IMR-90 (cell line): ENCODE measurements around the gene CMTM8. TPM values are rescaled to one million over a fixed set of nuclear protein-coding genes. Genes with fewer than 3 reads are reported as not detected.

Experiments
- ATAC-seq: fragments of 200-7000 bp; cut with Tn5 transposase; 2 replicates; pipeline ENCODE4 v1.9.1; 2020; ENCODE audit warnings: low read depth, mild to moderate bottlenecking, moderate library complexity
- BruUV-seq: library from RNA; stranded (reverse); fragments of 400-500 nt; replicated peaks from 2 replicates; lab custom pipeline; 2021; lab: Mats Ljungman, UMichigan
- CTCF ChIA-PET: fragments of 300-600 bp; formaldehyde crosslinking; extraction: SDS; loops from one replicate; lab custom pipeline; 2021; ENCODE audit warnings: antibody characterized with exemption; lab: Yijun Ruan, JAX
- POLR2A ChIA-PET: fragments of 300-600 bp; sonication (Branson Sonifier 250); formaldehyde crosslinking; loops from one replicate; lab custom pipeline; 2022; ENCODE audit warnings: antibody characterized with exemption; ENCODE audit not compliant: unreplicated experiment; lab: Charles Lee
- DNase-seq: peaks from one replicate; pipeline ENCODE4 v3.0.0; 2013
- H2AFZ ChIP-seq: replicated peaks from 2 replicates; pipeline ENCODE3; 2013; ENCODE audit warnings: low read length, mild to moderate bottlenecking; ENCODE audit not compliant: poor library complexity
- H2AK5ac ChIP-seq: 2 replicates; pipeline ENCODE4 v1.6.1; 2013; ENCODE audit warnings: low read depth, low read length, inconsistent platforms
- H2AK9ac ChIP-seq: replicated peaks from 2 replicates; pipeline ENCODE3; 2013; ENCODE audit warnings: mild to moderate bottlenecking, low read depth, low read length, moderate library complexity; ENCODE audit not compliant: poor library complexity
- H2BK120ac ChIP-seq: 2 replicates; pipeline ENCODE4 v1.6.1; 2013; ENCODE audit warnings: low read depth, low read length, inconsistent platforms
- H2BK15ac ChIP-seq: 3 replicates; pipeline ENCODE4 v1.6.1; 2013; ENCODE audit warnings: low read depth, low read length, inconsistent platforms
- H2BK20ac ChIP-seq: 2 replicates; pipeline ENCODE4 v1.6.1; 2013; ENCODE audit warnings: low read depth, mild to moderate bottlenecking, inconsistent platforms, low read length, moderate library complexity
- H2BK5ac ChIP-seq: 2 replicates; pipeline ENCODE4 v1.6.1; 2013; ENCODE audit warnings: mild to moderate bottlenecking, low read depth, low read length, inconsistent platforms; ENCODE audit not compliant: poor library complexity, severe bottlenecking
- H3K14ac ChIP-seq: replicated peaks from 2 replicates; pipeline ENCODE4 v1.6.1; 2013; ENCODE audit warnings: low read depth, low read length, inconsistent platforms
- H3K18ac ChIP-seq: 2 replicates; pipeline ENCODE4 v1.6.1; 2013; ENCODE audit warnings: low read depth, low read length, control low read depth
- H3K23ac ChIP-seq: 2 replicates; pipeline ENCODE4 v1.6.1; 2013; ENCODE audit warnings: low read depth, low read length, inconsistent platforms
- H3K27ac ChIP-seq: 2 replicates; pipeline ENCODE4 v1.5.1; 2013; ENCODE audit warnings: mild to moderate bottlenecking, control low read depth, low read length; ENCODE audit not compliant: insufficient read depth
- H3K27me3 ChIP-seq: 2 replicates; pipeline ENCODE4 v1.6.1; 2013; ENCODE audit warnings: low read length; ENCODE audit not compliant: control insufficient read depth, insufficient read depth
- H3K36me3 ChIP-seq: 2 replicates; pipeline ENCODE4 v1.6.1; 2013; ENCODE audit warnings: low read length, mixed read lengths; ENCODE audit not compliant: control insufficient read depth, insufficient read depth
- H3K4ac ChIP-seq: 2 replicates; pipeline ENCODE4 v1.6.1; 2013; ENCODE audit warnings: low read depth, low read length, inconsistent platforms
- H3K4me1 ChIP-seq: 2 replicates; pipeline ENCODE4 v1.6.1; 2013; ENCODE audit warnings: low read length, mixed read lengths; ENCODE audit not compliant: control insufficient read depth, insufficient read depth
- H3K4me2 ChIP-seq: 2 replicates; pipeline ENCODE4 v1.6.1; 2013; ENCODE audit warnings: low read depth, mild to moderate bottlenecking, control low read depth, low read length, moderate library complexity
- H3K4me3 ChIP-seq: 2 replicates; pipeline ENCODE4 v1.5.1; 2013; ENCODE audit warnings: low read depth, mild to moderate bottlenecking, control low read depth, low read length, moderate library complexity; ENCODE audit not compliant: insufficient read depth
- H3K56ac ChIP-seq: 2 replicates; pipeline ENCODE4 v1.6.1; 2013; ENCODE audit warnings: low read length, inconsistent platforms; ENCODE audit not compliant: insufficient read depth; ENCODE audit errors: extremely low read depth
- H3K79me1 ChIP-seq, 2 experiments: 2 replicates each; pipeline ENCODE4 v1.6.1; 2013; ENCODE audit warnings: low read length in 2 of 2, inconsistent platforms in 1 of 2, low read depth in 1 of 2
- H3K9ac ChIP-seq: 2 replicates; pipeline ENCODE4 v1.6.1; 2013; ENCODE audit warnings: low read depth, low read length, control low read depth
- H3K9me1 ChIP-seq: 2 replicates; pipeline ENCODE4 v1.6.1; 2013; ENCODE audit warnings: low read length, inconsistent platforms; ENCODE audit not compliant: insufficient read depth
- H3K9me3 ChIP-seq: 2 replicates; pipeline ENCODE4 v1.6.1; 2013; ENCODE audit warnings: low read length; ENCODE audit not compliant: control insufficient read depth, insufficient read depth
- H4K20me1 ChIP-seq: 2 replicates; pipeline ENCODE4 v1.6.1; 2013; ENCODE audit warnings: low read length, inconsistent platforms; ENCODE audit not compliant: insufficient read depth
- H4K5ac ChIP-seq: 2 replicates; pipeline ENCODE4 v1.6.1; 2013; ENCODE audit warnings: mild to moderate bottlenecking, low read depth, low read length, control low read depth
- H4K8ac ChIP-seq, 2 experiments: 2 replicates each; pipeline ENCODE4 v1.6.1; 2013; ENCODE audit warnings: low read depth in 2 of 2, low read length in 2 of 2, control low read depth in 1 of 2, inconsistent platforms in 1 of 2
- H4K91ac ChIP-seq: 2 replicates; pipeline ENCODE4 v1.6.1; 2013; ENCODE audit warnings: low read depth, low read length, inconsistent platforms; ENCODE audit not compliant: insufficient read depth
- BHLHE40 ChIP-seq: fragments of 150-350 bp; IDR thresholded peaks from 2 replicates; pipeline ENCODE4 v1.6.1; 2016; ENCODE audit warnings: mild to moderate bottlenecking, low read depth, low read length
- CEBPB ChIP-seq: IDR thresholded peaks from 2 replicates; pipeline ENCODE4 v1.6.1; 2012; ENCODE audit warnings: low read depth, low read length, improper control_type of control experiment
- CHD1 ChIP-seq: IDR thresholded peaks from 2 replicates; pipeline ENCODE4 v1.6.1; 2012; ENCODE audit warnings: low read depth, low read length, improper control_type of control experiment
- FOS ChIP-seq: fragments of 150-350 bp; IDR thresholded peaks from 2 replicates; pipeline ENCODE4 v1.6.1; 2016; ENCODE audit warnings: low read depth, low read length
- MAFK ChIP-seq: IDR thresholded peaks from 2 replicates; pipeline ENCODE4 v1.6.1; 2012; ENCODE audit warnings: low read depth, low read length, improper control_type of control experiment
- MAZ ChIP-seq: IDR thresholded peaks from 2 replicates; pipeline ENCODE4 v1.6.1; 2012; ENCODE audit warnings: low read depth, mild to moderate bottlenecking, low read length, improper control_type of control experiment, moderate library complexity, borderline replicate concordance
- MXI1 ChIP-seq: IDR thresholded peaks from 2 replicates; pipeline ENCODE4 v1.6.1; 2012; ENCODE audit warnings: low read depth, mild to moderate bottlenecking, low read length, moderate library complexity, borderline replicate concordance
- NFE2L2 ChIP-seq: fragments of 150-350 bp; IDR thresholded peaks from 2 replicates; pipeline ENCODE4 v1.6.1; 2016; ENCODE audit warnings: low read depth, mild to moderate bottlenecking, low read length
- POLR2A ChIP-seq: IDR thresholded peaks from 2 replicates; pipeline ENCODE4 v1.6.1; 2012; ENCODE audit warnings: mild to moderate bottlenecking, low read depth, low read length
- RAD21 ChIP-seq: IDR thresholded peaks from 2 replicates; pipeline ENCODE4 v1.6.1; 2012; ENCODE audit warnings: low read length, improper control_type of control experiment
- RCOR1 ChIP-seq: IDR thresholded peaks from 2 replicates; pipeline ENCODE4 v1.6.1; 2012; ENCODE audit warnings: mild to moderate bottlenecking, low read length, improper control_type of control experiment; ENCODE audit not compliant: insufficient replicate concordance
- RFX5 ChIP-seq: IDR thresholded peaks from 2 replicates; pipeline ENCODE4 v1.8.0; 2012; ENCODE audit warnings: low read depth, mild to moderate bottlenecking, low read length, moderate library complexity
- SMC3 ChIP-seq: fragments of 150-350 bp; IDR thresholded peaks from 2 replicates; pipeline ENCODE4 v1.6.1; 2016; ENCODE audit warnings: low read depth, mild to moderate bottlenecking, antibody characterized with exemption, low read length, moderate library complexity
- WGBS, 2 experiments: methylation state at CpG; one replicate each; pipeline versions ENCODE4 v1.1.5 to v1.1.7; 2013; ENCODE audit warnings: missing lambda C conversion rate in 2 of 2; ENCODE audit not compliant: insufficient read length in 1 of 2; ENCODE audit errors: extremely low coverage in 2 of 2; 5-methylcytosine and 5-hydroxymethylcytosine counted together
- dilution Hi-C: fragments of 300-500 bp; cut with HindIII; formaldehyde crosslinking; loops from one replicate; pipeline ENCODE4 v1.14.3; 2018; ENCODE audit warnings: low sequenced_read_pairs; ENCODE audit not compliant: unreplicated experiment
- in situ Hi-C: fragments of 300-500 bp; cut with MboI; formaldehyde crosslinking; loops from 3 replicates; pipeline ENCODE4 v1.14.3; 2019; ENCODE audit warnings: low sequenced_read_pairs, inconsistent platforms, mixed read lengths
- intact Hi-C: fragments of 100-400 bp; cut with micrococcal nuclease; formaldehyde crosslinking; loops from 2 replicates; pipeline ENCODE4 v1.10.0; 2022
- polyA plus RNA-seq, 3 experiments: library from polyadenylated mRNA; depleted of rRNA; stranded (reverse); fragments of >200 nt; gene quantifications; 2 replicates each; pipeline ENCODE4 v1.2.3, GENCODE V29; 2012; ENCODE audit warnings: low replicate concordance in 1 of 3
- total RNA-seq: library from RNA; depleted of rRNA; stranded (reverse); fragments of >200 nt; gene quantifications from 2 replicates; pipeline ENCODE4 v1.2.3, GENCODE V29; 2012
- TF ChIP-seq, protein P1 (sequence below): conservative IDR thresholded peaks from 2 replicates; pipeline ENCODE4 v1.5.1; 2012; ENCODE audit warnings: mild to moderate bottlenecking, low read depth, low read length, improper control_type of control experiment
- TF ChIP-seq, protein P2 (sequence below): fragments of 150-350 bp; IDR thresholded peaks from 2 replicates; pipeline ENCODE4 v1.6.1; 2017; ENCODE audit warnings: mild to moderate bottlenecking, antibody characterized with exemption, low read length, low read depth
- TF ChIP-seq, protein P3 (sequence below): fragments of 150-350 bp; IDR thresholded peaks from 2 replicates; pipeline ENCODE4 v1.6.1; 2016; ENCODE audit warnings: low read depth, mild to moderate bottlenecking, low read length, moderate library complexity, borderline replicate concordance

CMTM8 gene
- total and polyA plus RNA-seq, 2 of the 4 experiments (the other 2 are of a cell fraction) = 0.15 TPM; not detected in 1

DNA sequence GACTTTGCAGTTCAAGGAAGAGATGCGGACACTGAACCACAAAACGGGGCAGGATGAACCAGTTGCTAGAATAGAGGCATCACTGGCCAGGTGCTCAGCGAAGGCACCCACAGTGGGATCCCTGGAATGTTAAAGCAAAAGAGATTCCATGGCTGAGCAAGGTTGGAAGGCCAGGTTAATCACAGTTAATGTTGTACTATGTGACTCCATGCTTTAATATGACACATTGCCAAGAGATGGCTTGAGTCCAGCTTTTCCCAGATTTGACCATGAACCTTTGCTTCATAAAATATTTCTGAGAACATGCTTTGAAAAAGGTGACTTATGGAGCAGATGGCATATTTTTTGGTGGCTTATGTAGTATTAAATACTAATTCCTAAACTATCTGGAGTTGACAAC is 77.0 kb downstream of the CMTM8 start:
- no peaks in the 10 kb centered on the region for H3K9me1 ChIP-seq
- H3K18ac ChIP-seq = no peak overlapping the region
- no peaks in the 10 kb centered on the region for H3K9me3 ChIP-seq
- H3K9ac ChIP-seq = no peak overlapping the region
- POLR2A ChIA-PET = no interaction called here
- H2BK120ac ChIP-seq = no peak overlapping the region
- H3K36me3 ChIP-seq = no peaks in the 10 kb centered on the region
- dilution Hi-C loops (no loop called here), intact Hi-C loops (no loop called here), in situ Hi-C loops (no loop called here)
- H2AK9ac ChIP-seq = no peak overlapping the region
- no peak overlapping the region for H3K4ac ChIP-seq
- DNase-seq (no peak), ATAC-seq (no peak)
- no peak overlapping the region for H4K5ac ChIP-seq
- no peak overlapping the region for H2BK20ac ChIP-seq
- H4K91ac ChIP-seq = no peak overlapping the region
- 89% methylated on average over 3 of the region's 3 CpGs; no CpG with 5 or more reads in 1 of the 2 experiments for WGBS, 2 experiments
- no peak overlapping the region for H2BK5ac ChIP-seq
- no peak overlapping the region for H3K14ac ChIP-seq
- no TSS peak for BruUV-seq
- no peak overlapping the region for H4K8ac ChIP-seq
- H3K56ac ChIP-seq = no peak overlapping the region
- TF ChIP-seq, protein P1, sequence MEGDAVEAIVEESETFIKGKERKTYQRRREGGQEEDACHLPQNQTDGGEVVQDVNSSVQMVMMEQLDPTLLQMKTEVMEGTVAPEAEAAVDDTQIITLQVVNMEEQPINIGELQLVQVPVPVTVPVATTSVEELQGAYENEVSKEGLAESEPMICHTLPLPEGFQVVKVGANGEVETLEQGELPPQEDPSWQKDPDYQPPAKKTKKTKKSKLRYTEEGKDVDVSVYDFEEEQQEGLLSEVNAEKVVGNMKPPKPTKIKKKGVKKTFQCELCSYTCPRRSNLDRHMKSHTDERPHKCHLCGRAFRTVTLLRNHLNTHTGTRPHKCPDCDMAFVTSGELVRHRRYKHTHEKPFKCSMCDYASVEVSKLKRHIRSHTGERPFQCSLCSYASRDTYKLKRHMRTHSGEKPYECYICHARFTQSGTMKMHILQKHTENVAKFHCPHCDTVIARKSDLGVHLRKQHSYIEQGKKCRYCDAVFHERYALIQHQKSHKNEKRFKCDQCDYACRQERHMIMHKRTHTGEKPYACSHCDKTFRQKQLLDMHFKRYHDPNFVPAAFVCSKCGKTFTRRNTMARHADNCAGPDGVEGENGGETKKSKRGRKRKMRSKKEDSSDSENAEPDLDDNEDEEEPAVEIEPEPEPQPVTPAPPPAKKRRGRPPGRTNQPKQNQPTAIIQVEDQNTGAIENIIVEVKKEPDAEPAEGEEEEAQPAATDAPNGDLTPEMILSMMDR = no peak
- TF ChIP-seq BHLHE40 (no peak), RAD21 (no peak), RCOR1 (no peak), CHD1 (no peak), NFE2L2 (no peak), RFX5 (no peak), POLR2A (no peak), SMC3 (no peak), MAZ (no peak), MXI1 (no peak), FOS (no peak), CEBPB (no peak), MAFK (no peak)
- TF ChIP-seq, protein P2, sequence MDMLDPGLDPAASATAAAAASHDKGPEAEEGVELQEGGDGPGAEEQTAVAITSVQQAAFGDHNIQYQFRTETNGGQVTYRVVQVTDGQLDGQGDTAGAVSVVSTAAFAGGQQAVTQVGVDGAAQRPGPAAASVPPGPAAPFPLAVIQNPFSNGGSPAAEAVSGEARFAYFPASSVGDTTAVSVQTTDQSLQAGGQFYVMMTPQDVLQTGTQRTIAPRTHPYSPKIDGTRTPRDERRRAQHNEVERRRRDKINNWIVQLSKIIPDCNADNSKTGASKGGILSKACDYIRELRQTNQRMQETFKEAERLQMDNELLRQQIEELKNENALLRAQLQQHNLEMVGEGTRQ = no peak
- TF ChIP-seq, protein P3, sequence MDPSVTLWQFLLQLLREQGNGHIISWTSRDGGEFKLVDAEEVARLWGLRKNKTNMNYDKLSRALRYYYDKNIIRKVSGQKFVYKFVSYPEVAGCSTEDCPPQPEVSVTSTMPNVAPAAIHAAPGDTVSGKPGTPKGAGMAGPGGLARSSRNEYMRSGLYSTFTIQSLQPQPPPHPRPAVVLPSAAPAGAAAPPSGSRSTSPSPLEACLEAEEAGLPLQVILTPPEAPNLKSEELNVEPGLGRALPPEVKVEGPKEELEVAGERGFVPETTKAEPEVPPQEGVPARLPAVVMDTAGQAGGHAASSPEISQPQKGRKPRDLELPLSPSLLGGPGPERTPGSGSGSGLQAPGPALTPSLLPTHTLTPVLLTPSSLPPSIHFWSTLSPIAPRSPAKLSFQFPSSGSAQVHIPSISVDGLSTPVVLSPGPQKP = no peak
- no peak overlapping the region for H3K4me3 ChIP-seq
- no peak overlapping the region for H3K4me2 ChIP-seq
- H3K79me1 ChIP-seq = no peaks in the 10 kb centered on the region
- H3K23ac ChIP-seq = no peak overlapping the region
- no peak overlapping the region for H2BK15ac ChIP-seq
- H4K20me1 ChIP-seq = no peaks in the 10 kb centered on the region
- H2AFZ ChIP-seq = no peak overlapping the region
- CTCF ChIA-PET = no interaction called here
- no peak overlapping the region for H2AK5ac ChIP-seq
- H3K27me3 ChIP-seq = peaks cover 16% of the 10 kb centered on the region
- H3K4me1 ChIP-seq = no peaks in the 10 kb centered on the region
- H3K27ac ChIP-seq = no peak overlapping the region
